Thoracic aorta (tissue), 2 donors: ENCODE measurements around the gene INTS2. TPM values are rescaled to one million over a fixed set of nuclear protein-coding genes. Genes with fewer than 3 reads are reported as not detected.
A peak's percentile ranks its signal among the peaks of the same experiment; 100 is the strongest.
"Not testable (repeated sequence)": the region's sequence is repeated elsewhere in the genome, so short reads cannot be mapped to it uniquely, and the experiment has no call there.

Source experiments
- ATAC-seq: fragments of 150-250 bp; one replicate; pipeline ENCODE4 v1.8.0; 2017; ENCODE audit warnings: low read depth; ENCODE audit not compliant: insufficient number of reproducible peaks, low FRiP score
- DNase-seq: peaks from one replicate; pipeline ENCODE4 v3.0.0-alpha.2; 2020; ENCODE audit warnings: low spot score
- H3K27ac ChIP-seq, 2 donors: fragments of 200-600 bp; sonication (generic); 1 replicate in 1 of 2; 2 replicates in 1 of 2; pipeline ENCODE4 v1.5.1; 2016; ENCODE audit warnings: mild to moderate bottlenecking in 2 of 2, moderate library complexity in 2 of 2
- H3K27me3 ChIP-seq: fragments of 200-600 bp; sonication (generic); replicated peaks from 2 replicates; pipeline ENCODE4 v1.6.0; 2016; ENCODE audit warnings: mild to moderate bottlenecking; ENCODE audit not compliant: insufficient read depth
- H3K36me3 ChIP-seq: fragments of 200-600 bp; sonication (generic); one replicate; pipeline ENCODE4 v1.5.1; 2016
- H3K4me1 ChIP-seq, 2 donors: fragments of 200-600 bp; sonication (generic); 1 replicate in 1 of 2; 2 replicates in 1 of 2; pipeline versions ENCODE4 v1.5.1 to v1.6.0; 2016; ENCODE audit warnings: low read depth in 2 of 2, mild to moderate bottlenecking in 1 of 2; ENCODE audit not compliant: control insufficient read depth in 1 of 2
- H3K4me3 ChIP-seq: fragments of 200-600 bp; sonication (generic); 2 replicates; pipeline ENCODE4 v1.5.1; 2016; ENCODE audit warnings: mild to moderate bottlenecking
- H3K9me3 ChIP-seq: fragments of 200-600 bp; sonication (generic); 2 replicates; pipeline ENCODE4 v1.5.1; 2016
- total RNA-seq, 2 donors: library from RNA; depleted of rRNA; stranded (reverse); fragments of >200 nt; gene quantifications; one replicate each; pipeline versions ENCODE4 v1.1.0 to v1.2.3, GENCODE V29; 2016
- TF ChIP-seq, protein P1 (sequence below): fragments of 200-600 bp; sonication (generic); IDR thresholded peaks from one replicate; pipeline ENCODE4 v1.5.1; 2019; ENCODE audit warnings: antibody characterized with exemption

Gene INTS2
- total RNA-seq, 2 donors from 2014 or later: 13.8 to 19.8 TPM

DNA sequence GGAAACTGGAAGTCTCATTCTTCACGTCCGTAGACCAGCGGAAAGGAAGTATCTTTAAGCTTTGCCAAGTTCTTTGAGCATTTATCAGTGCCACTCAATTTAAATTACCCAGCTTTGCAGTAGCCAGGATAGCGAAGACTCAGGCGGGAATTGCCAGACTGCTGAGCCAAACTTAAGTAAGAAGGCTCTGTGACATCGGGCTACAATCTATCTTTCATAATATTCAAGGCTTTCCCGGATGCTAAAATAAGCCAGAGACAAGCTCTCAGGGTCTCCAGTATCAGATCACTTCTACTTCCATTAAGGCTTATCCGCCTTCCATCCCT is 64.0 kb downstream of the INTS2 start:
- no peaks in the 10 kb centered on the region for H3K27me3 ChIP-seq
- H3K4me1 ChIP-seq: peaks cover 0 to 8% of the 10 kb centered on the region in 2 donors
- no peaks in the 10 kb centered on the region for H3K9me3 ChIP-seq
- ATAC-seq (no peak), DNase-seq (no peak)
- peak overlapping the region; percentile 85 for H3K27ac ChIP-seq
- TF ChIP-seq, protein P1, sequence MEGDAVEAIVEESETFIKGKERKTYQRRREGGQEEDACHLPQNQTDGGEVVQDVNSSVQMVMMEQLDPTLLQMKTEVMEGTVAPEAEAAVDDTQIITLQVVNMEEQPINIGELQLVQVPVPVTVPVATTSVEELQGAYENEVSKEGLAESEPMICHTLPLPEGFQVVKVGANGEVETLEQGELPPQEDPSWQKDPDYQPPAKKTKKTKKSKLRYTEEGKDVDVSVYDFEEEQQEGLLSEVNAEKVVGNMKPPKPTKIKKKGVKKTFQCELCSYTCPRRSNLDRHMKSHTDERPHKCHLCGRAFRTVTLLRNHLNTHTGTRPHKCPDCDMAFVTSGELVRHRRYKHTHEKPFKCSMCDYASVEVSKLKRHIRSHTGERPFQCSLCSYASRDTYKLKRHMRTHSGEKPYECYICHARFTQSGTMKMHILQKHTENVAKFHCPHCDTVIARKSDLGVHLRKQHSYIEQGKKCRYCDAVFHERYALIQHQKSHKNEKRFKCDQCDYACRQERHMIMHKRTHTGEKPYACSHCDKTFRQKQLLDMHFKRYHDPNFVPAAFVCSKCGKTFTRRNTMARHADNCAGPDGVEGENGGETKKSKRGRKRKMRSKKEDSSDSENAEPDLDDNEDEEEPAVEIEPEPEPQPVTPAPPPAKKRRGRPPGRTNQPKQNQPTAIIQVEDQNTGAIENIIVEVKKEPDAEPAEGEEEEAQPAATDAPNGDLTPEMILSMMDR: no peak
- H3K4me3 ChIP-seq: peak overlapping the region; percentile 89
- no peaks in the 10 kb centered on the region for H3K36me3 ChIP-seq

- Histone ChIP-seq H3K27ac (peak within 1 kb of the TSS; percentile 85), H3K4me1 (peaks cover 0 to 8% of the 10 kb centered on the region in 2 donors), H3K9me3 (no peaks in the 10 kb centered on the region), H3K36me3 (no peaks in the 10 kb centered on the region), H3K4me3 (peak within 1 kb of the TSS; percentile 89), H3K27me3 (no peaks in the 10 kb centered on the region)
- TF ChIP-seq, protein P1: no peak
- ATAC-seq (peak; percentile 94), DNase-seq (peak; percentile 80)
Measured at GRCh38 chr17:61862975-61863800, 64.6 kb downstream of the INTS2 start, which contains the start of gene BRIP1. TSS of gene BRIP1 (minus strand) at chr17:61863528. CDS start at chr17:61861539, 1,989 bp downstream.

DNA sequence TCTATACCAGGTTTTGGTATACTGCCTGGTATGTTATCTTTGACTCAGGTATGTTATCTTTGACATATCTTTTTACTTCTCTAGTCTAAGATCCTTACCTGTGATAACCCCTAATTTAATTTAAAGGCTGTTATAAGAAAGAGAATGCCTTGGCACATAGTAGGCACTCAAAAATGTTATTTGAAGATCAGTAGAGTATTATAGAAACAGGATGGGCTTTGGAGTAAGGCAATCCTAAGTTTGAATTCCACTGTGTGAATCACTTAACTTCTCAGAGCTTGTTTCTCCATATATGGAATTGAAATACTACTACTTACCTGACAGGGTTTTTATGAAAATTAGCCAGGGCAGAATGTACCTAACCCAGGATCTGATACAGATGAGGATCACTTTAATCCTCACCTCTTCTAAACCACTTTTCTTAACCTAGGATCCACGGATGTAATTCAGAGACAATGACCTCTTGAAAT is 65.6 kb downstream of the INTS2 start:
- no peaks in the 10 kb centered on the region for H3K9me3 ChIP-seq
- TF ChIP-seq, protein P1: no peak

GRCh38 chr17:61860397-61860796 is 67.4 kb downstream of the INTS2 start:
- not testable (repeated sequence) for H3K4me3 ChIP-seq, DNase-seq, ATAC-seq, H3K36me3 ChIP-seq, H3K9me3 ChIP-seq, H3K4me1 ChIP-seq, H3K27ac ChIP-seq, H3K27me3 ChIP-seq

More for the DNA sequence above, 65.6 kb downstream of the INTS2 start:
- no peak overlapping the region for H3K4me3 ChIP-seq
- no peaks in the 10 kb centered on the region for H3K36me3 ChIP-seq
- ATAC-seq (no peak), DNase-seq (no peak)
- H3K27ac ChIP-seq: no peak overlapping the region
- peaks cover 0 to 8% of the 10 kb centered on the region in 2 donors for H3K4me1 ChIP-seq
- no peaks in the 10 kb centered on the region for H3K27me3 ChIP-seq

- no peak overlapping the region for H3K4me3 ChIP-seq
- H3K27me3 ChIP-seq: no peaks in the 10 kb centered on the region
Measured at GRCh38 chr17:61856035-61856434, 71.7 kb downstream of the INTS2 start.

More at GRCh38 chr17:61856035-61856434, 71.7 kb downstream of the INTS2 start:
- TF ChIP-seq, protein P1: no peak
- DNase-seq: no peak
- Histone ChIP-seq H3K27ac (no peak overlapping the region), H3K4me1 (no peaks in the 10 kb centered on the region), H3K36me3 (no peaks in the 10 kb centered on the region), H3K9me3 (no peaks in the 10 kb centered on the region)
- ATAC-seq: no peak
